Measurements from ENCODE around the gene KCTD15.

KCTD15 gene

DNA sequence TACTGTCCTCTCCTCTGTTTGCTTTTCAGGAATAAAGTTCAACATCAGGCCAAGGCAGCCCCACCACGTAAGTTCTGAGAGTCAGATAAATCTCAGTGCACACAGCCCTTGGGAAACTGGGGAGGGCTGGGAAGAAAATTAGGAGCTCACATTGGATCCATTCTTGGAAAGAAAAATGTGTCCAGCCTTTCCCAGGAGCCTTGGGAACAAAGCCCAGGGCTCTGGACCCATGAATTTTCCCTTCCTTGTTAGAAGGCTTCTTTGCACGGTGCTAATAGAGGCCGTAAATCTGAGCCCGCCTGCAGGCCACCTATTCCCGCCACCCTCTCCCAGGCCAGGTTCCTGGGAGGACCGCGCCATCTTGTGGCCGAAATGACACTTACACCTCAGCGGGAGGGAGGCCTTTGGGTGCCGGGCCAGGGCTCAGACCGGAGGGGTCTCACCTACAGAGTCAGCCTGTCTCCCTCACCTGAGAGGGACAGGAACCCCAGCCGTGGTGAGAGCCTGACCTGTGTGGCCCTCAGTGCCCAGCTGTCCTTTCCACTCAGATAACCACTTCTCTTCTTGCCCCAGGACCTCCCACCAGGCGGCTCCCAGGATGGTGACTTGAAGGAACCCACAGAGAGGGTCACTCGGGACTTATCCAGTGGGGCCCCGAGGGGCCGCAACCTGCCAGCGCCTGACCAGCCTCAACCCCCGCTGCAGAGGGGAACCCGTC, 25.1 kb upstream of the KCTD15 start:
- peak; percentile 50 to 59 for DNase-seq (ENCODE audit: low read depth in 2 of 2)

DNA sequence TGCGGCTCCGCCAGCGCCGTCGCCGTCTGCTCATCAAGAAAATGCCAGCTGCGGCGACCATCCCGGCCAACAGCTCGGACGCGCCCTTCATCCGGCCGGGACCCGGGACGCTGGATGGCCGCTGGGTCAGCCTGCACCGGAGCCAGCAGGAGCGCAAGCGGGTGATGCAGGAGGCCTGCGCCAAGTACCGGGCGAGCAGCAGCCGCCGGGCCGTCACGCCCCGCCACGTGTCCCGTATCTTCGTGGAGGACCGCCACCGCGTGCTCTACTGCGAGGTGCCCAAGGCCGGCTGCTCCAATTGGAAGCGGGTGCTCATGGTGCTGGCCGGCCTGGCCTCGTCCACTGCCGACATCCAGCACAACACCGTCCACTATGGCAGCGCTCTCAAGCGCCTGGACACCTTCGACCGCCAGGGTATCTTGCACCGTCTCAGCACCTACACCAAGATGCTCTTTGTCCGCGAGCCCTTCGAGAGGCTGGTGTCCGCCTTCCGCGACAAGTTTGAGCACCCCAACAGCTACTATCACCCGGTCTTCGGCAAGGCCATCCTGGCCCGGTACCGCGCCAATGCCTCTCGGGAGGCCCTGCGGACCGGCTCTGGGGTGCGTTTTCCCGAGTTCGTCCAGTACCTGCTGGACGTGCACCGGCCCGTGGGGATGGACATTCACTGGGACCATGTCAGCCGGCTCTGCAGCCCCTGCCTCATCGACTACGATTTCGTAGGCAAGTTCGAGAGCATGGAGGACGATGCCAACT, 24.4 kb upstream of the KCTD15 start:
- DNase-seq (ENCODE audit: low read depth in 2 of 2) = no peak

DNA sequence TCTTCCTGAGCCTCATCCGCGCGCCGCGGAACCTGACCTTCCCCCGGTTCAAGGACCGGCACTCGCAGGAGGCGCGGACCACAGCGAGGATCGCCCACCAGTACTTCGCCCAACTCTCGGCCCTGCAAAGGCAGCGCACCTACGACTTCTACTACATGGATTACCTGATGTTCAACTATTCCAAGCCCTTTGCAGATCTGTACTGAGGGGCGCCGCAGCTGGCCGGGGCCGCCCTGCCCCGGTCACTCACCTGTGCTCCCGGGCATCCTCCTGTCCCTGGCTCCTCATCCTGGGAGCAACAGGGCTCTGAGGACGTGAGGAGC, 23.9 kb upstream of the KCTD15 start:
- DNase-seq (ENCODE audit: low read depth in 2 of 2) = no peak

- DNase-seq (ENCODE audit: low read depth in 2 of 2) = no peak
Measured at GRCh38 chr19:33773704-33774624, 22.7 kb upstream of the KCTD15 start.

GRCh38 chr19:33774751-33775150, 21.9 kb upstream of the KCTD15 start:
- no peak for DNase-seq (ENCODE audit: low read depth in 2 of 2)

GRCh38 chr19:33775731-33776487, 20.8 kb upstream of the KCTD15 start:
- no peak for DNase-seq (ENCODE audit: low read depth in 2 of 2)

- DNase-seq (ENCODE audit: low read depth in 2 of 2) = no peak
Measured at GRCh38 chr19:33777351-33777750, 19.3 kb upstream of the KCTD15 start.

DNA sequence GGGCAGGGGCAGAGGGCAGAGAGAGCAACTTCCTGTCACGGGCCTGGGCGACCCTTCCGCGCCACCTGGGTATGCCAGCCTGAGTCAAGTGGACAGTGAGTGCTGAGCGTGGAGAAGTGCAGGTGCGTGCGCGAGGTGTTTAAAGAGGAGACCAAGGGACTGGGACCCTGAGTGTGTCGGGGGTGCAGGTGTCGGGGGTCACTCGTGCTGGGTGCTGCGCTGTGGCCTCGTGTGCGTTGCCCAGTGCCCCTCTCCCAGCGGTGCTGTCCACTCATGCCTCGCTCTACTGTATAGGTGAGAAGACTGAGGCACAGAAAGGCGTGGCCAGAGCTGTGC, 18.9 kb upstream of the KCTD15 start:
- no peak for DNase-seq (ENCODE audit: low read depth in 2 of 2)

DNA sequence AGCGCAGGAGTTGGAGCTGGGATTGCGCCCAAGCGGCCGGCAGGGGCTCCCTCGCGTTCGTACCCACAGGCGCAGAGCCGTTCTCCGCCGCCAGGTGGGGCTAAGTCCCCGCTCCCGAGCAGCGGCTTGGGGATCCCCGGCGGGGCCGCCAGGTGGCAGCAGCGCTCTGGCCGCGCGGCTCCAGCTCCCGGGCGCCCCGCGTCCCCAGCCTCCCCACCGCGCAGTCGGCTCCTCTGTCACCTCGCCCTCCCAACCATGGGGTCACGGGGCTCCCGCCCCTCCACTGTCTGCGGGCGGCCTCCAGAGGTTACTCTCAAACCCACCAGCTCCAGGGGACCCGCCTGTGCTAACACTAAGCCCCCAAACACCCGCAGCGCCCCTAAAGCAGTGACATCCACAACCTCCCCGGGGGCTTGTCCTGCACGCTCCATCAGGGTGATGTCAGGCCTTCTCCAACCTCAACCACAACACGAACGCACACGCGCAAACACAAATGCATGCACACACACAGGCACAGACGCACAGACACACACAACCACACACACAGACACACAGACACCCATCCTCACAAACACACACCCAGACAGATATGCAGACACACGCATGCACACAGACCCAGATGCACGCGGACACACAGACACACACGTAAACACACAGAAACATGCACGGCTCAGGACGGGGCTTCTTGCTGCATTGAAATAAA, 18.4 kb upstream of the KCTD15 start:
- DNase-seq (ENCODE audit: low read depth in 2 of 2) = peak; percentile 77 to 78

- DNase-seq (ENCODE audit: low read depth in 2 of 2) = no peak
Measured at GRCh38 chr19:33779849-33780248, 16.8 kb upstream of the KCTD15 start.

- no peak for DNase-seq (ENCODE audit: low read depth in 2 of 2)
Measured at GRCh38 chr19:33780251-33780650, 16.4 kb upstream of the KCTD15 start.

DNA sequence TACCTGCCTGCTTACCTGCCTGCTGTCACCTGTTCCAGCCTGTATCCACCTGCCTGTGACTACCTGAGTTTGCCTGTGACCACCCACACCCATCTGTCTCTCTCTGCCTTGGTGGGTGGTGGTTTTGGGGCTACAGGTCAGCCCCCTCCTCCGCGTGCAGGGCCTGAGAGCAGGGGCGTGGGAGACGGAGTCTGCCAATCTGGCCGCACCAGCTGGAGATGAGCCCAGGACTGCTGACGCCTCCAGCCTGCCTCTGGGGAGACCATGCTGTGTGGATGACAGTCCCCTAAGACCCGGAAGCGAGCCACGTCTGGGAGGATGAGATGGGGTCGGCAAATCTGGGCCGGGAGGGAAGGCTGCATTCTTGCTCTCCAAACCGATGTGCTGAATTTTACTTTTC, 15.9 kb upstream of the KCTD15 start:
- DNase-seq (ENCODE audit: low read depth in 2 of 2) = no peak

DNA sequence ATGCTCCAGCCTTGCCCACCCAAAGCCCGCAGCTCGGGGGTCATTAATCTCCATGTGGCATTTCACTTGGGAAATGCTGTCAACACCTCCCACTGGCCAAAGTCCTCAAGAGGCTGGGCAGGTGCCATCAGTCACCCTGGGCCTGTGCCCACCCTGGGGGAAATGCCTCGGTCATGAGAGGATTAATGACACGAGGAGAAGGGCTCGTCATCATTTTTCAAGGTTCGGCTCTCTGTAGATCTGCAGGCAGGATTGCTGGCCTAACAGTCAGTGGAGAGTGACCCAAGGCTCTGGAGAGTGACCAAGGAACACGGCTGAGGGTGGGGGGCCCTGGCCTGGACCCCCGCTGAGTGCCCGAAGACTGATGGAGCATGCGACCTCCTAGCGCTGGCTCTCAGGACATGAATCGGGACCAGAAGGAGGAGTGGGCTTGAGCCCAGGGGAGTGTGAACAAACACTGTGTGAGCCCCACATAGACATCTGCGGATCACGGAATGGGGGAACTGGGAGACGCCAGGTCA, 15.2 kb upstream of the KCTD15 start:
- no peak for DNase-seq (ENCODE audit: low read depth in 2 of 2)

DNA sequence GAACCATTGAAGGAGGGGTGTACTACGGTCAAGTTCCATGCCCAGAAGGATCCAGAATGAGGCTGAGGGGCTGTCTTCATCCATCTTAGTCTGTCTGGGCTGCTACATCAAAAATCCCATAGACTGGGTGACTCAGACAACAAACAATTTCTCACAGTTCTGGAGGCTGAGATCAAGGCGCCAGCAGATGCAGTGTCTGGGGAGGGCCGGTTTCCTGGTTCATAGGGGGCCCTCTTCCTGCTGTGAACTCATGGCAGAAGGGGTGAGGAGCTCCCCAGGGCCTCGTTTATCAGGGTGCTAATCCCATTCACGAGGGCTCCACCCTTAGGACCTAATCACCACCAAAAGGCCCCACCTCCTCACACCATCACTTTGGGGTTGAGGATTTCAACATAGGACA, 14.7 kb upstream of the KCTD15 start:
- DNase-seq (ENCODE audit: low read depth in 2 of 2) = no peak

DNA sequence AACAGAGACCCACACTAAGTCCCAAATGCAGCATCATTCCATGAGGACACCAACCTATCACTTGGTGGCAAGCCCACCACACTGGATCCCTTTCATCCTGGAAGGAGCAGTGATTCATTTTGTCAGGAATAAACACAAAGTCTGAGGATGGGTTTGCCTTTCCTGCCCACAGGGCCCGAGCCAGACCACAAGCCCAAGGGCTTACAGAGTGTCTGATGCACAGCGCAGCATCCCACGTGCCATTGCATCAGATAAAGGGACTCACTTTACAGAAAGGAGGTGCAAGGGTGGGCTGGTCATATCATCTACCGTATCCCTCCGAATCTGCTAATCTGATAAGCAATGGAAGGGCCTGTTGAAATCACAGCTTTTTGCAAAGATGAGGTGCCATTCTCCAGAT, 12.2 kb upstream of the KCTD15 start:
- no peak for DNase-seq (ENCODE audit: low read depth in 2 of 2)

DNA sequence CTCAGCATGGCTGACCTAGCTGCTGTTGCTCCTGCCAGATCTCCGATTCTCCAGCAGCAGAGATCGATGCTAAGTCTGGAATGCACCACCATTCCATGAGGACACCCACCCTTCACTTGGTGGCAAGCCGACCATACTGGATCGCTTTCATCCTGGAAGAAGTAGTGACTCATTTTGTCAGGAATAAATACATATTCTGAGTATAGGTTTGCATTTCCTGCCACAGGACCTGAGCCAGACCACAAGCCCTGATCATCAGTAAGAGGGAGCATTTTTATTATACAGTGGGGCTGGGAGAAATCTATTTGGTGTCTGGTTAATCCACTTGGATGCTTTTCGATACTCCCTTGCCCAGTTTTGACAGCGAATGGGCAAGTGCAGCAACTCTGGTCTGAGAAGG, 10.9 kb upstream of the KCTD15 start:
- DNase-seq (ENCODE audit: low read depth in 2 of 2) = no peak

DNA sequence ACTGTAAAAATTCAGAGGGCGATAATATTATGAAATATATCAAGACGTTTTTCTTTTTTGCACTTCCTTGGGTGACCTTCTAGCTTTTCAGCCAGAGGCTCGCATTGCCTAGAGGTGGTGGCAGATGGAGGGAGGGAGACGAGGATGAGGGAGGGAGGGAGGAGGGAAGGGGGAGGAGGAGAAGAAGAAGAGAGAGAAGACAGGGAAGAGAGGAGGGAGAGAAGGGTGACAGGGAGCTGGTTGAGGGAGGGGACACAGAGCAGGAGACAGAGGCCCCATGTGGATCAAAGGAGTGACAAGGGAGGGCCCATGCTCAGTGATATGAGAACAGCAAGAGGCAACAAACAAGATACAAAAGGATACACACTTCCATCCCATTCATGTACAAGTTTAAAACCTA, 8.0 kb upstream of the KCTD15 start:
- no peak for DNase-seq (ENCODE audit: low read depth in 2 of 2)

- no peak for DNase-seq (ENCODE audit: low read depth in 2 of 2)
Measured at GRCh38 chr19:33789344-33789743, 7.3 kb upstream of the KCTD15 start.

GRCh38 chr19:33794683-33795369, 1.8 kb upstream of the KCTD15 start:
- no peak for DNase-seq (ENCODE audit: low read depth in 2 of 2)

DNA sequence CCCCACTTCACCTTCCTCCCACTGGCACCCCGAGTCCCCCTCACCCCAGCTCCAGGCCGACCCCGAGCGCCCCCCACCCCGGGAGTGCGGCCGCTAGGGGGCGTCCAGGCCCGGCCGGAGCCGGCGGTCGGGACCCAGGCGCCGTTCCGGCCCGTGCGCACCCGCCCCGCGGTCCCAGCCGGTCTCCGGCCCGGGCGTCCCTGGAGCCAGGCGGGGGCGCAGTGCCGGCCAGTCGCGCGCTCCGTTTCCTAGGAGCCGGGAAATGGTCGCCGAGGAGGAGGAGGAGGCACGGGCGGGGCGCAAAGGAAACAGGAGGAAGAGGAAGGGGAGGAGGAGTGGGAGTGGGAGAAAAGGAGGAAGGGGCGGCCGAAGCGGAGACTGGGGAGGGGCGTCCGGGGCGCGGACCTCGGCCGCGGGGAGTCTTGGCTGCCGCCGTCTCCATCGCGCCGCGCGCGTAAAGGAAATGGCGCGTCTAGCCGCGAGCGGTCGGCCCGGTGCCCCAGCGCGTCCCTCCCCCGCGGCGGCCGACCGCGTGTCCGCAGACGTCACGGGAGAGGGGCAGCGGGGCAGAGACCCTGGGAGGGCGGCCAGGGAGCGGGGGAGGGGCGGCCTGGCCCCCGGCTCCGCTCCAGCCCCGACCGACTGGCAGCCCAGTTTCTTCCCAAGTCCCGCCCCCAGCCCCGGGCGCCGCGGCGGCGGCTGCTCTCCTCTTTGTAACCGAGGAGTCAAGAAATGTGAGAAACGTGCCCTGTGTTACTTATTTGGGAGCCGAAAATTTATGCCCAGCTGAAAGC, 1.1 kb upstream of the KCTD15 start:
- DNase-seq (ENCODE audit: low read depth in 2 of 2) = peak; percentile 25 to 38

Measured in stimulated activated CD4-positive, alpha-beta T cell treated with anti-CD3 and anti-CD28 coated beads, Interleukin-15, amount 100 ng/mL, for 48 hours (primary cell).